ENCODE results near the gene RDH8.

- TF ChIP-seq CTCF (conservative IDR thresholded peaks at IDR 0.05; ENCODE audit: low read depth, low read length) (no peak), RAD21 (IDR thresholded peaks at IDR 0.05; ENCODE audit: low read length) (no peak), POLR2A (IDR thresholded peaks at IDR 0.05; ENCODE audit: low read depth, low read length) (no peak), ELK1 (IDR thresholded peaks at IDR 0.05; ENCODE audit: borderline replicate concordance, low read depth, low read length) (no peak), SMC3 (IDR thresholded peaks at IDR 0.05; ENCODE audit: low read depth, low read length) (no peak), NFE2L2 (IDR thresholded peaks at IDR 0.05; ENCODE audit: low read depth, low read length) (no peak), MAZ (IDR thresholded peaks at IDR 0.05; ENCODE audit: borderline replicate concordance, low read depth, low read length) (no peak), MAFK (IDR thresholded peaks at IDR 0.05; ENCODE audit: low read depth, low read length) (no peak), FOS (IDR thresholded peaks at IDR 0.05; ENCODE audit: low read depth, low read length) (no peak), MXI1 (IDR thresholded peaks at IDR 0.05; ENCODE audit: borderline replicate concordance, low read depth, low read length) (no peak), USF2 (IDR thresholded peaks at IDR 0.05; ENCODE audit: low read depth, low read length) (no peak), RFX5 (IDR thresholded peaks at IDR 0.05; ENCODE audit: low read depth, low read length) (no peak), CEBPB (IDR thresholded peaks at IDR 0.05; ENCODE audit: low read depth, low read length) (no peak)
Observed at GRCh38 chr19:10013316-10013715, at the start of gene RDH8.
